GM12892 (cell line): ENCODE measurements around the gene SMIM38.

Experiments
- DNase-seq: peaks from one replicate; pipeline ENCODE4 v3.0.0; 2011; ENCODE audit not compliant: insufficient read length
- FAIRE-seq: peaks from 2 replicates; lab custom pipeline; 2011; peaks lifted over from hg19 to GRCh38; lab: Jason Lieb, UNC
- POLR2A ChIP-seq: IDR thresholded peaks from 2 replicates; pipeline ENCODE4 v1.6.1; 2011; ENCODE audit warnings: low read depth, low read length, control low read depth
- POLR2AphosphoS5 ChIP-seq: IDR thresholded peaks from 2 replicates; pipeline ENCODE4 v1.6.1; 2011; ENCODE audit warnings: low read depth, low read length, control low read depth
- TAF1 ChIP-seq: IDR thresholded peaks from 2 replicates; pipeline ENCODE4 v1.6.1; 2011; ENCODE audit warnings: low read depth, mild to moderate bottlenecking, control low read depth, low read length, borderline replicate concordance

The SMIM38 gene

GRCh38 chr11:69194396-69194795 lies 38.7 kb downstream of the SMIM38 start:
- DNase-seq: no peak
- TF ChIP-seq POLR2AphosphoS5 (no peak), POLR2A (no peak), TAF1 (no peak)
- no peak for FAIRE-seq

DNA sequence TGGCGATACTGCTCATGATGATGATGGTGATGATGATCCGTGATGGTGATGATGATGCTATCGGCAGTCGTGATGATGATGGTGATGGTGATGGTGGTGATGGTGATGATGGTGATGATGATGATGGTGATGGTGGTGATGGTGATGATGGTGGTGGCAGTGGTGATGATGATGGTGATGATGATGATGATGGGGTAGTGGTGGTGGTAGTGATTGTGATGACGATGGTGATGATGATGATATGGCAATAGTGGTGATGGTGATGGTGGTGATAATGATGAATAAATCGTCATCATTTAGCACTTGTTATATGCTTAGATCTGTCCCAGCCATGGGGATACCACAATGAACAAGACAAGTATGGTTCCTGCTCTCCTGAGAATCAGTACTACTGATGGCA lies 39.2 kb downstream of the SMIM38 start:
- no peak for FAIRE-seq
- TF ChIP-seq POLR2A (no peak), POLR2AphosphoS5 (no peak), TAF1 (no peak)
- no peak for DNase-seq

DNA sequence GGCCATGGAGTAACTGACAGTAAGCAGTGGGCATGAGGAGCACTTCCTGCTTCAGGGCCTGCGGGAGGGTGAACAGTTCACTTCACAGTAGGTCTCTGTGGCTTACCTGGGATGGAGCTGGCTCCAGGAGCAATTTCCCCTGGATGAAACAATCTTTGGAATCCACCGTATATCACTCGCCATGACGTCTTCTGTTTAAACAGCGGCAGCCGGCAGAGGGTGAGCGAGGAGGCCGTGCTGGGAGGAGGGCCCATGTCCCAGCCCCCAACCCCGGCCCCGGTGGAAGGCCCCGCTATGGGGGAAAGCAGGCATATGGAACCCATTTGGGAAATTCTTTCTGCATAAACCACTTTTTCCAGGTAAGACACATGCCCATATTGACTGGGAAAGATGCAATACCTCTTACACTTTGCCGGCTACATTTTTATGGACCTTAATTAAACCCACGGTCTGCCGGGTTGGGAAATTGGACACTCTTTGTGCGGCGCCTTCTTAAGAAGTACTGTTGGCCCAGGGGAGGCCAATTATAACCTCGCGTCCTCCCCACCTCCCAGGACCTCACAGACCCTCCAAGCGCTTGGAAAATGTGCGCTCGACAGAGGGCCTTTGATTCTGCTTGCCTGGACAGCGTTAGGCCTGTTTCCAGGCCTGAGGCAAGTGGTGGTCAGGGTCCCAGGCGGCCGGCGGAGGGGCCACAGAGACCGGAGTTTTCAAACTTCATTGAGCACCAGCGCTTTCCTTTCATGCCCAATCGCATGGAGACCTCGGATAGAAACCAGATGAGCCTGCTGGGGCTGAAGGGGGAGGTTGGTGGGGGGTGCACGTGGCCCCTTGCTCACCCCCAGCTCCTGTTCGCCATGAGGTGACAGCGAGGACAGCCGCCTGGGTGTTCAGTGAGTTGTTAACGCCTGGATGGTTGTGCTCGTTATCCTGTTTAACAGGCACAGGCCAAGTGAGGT lies 40.4 kb downstream of the SMIM38 start:
- DNase-seq (no peak), FAIRE-seq (no peak)
- TF ChIP-seq POLR2AphosphoS5: no peak
- TF ChIP-seq POLR2A: no peak
- no peak for TF ChIP-seq TAF1

GRCh38 chr11:69196783-69197169 lies 41.0 kb downstream of the SMIM38 start:
- FAIRE-seq: no peak

DNA sequence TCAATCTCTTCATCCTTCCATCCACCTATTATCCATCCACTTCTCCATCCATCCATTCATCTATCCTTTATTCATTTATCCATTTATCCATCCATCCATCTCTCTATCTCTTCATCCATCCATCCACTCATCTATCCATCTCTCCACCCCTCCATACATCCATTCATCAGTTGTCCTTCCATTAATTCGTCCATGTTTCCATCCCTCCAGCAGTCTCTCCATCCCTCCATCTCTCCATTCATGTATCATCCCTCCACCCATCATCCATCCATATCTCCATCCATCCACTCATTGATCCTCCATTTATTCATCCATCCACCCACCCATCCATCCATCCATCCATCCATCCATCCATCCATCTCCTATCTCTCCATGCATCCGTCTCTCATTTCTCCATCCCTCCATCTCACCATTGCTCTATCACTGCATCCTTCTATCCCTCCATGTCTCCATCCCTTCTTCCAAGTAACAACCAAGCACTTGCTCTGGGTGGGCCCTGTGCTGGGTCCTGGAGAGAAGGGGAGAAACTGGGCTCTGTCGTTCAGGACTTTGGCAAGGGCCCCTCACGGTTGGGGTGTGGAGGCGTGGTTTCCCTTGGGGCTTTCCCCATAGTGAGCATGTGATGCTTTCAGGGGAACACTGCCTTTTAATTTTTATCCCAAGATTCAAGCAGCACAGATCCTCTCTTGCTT lies 43.3 kb downstream of the SMIM38 start:
- TF ChIP-seq TAF1: no peak
- no peak for TF ChIP-seq POLR2A
- TF ChIP-seq POLR2AphosphoS5: no peak
- peak; percentile 38 for FAIRE-seq
- DNase-seq: no peak

More at GRCh38 chr11:69196783-69197169, 41.0 kb downstream of the SMIM38 start:
- DNase-seq: no peak
- no peak for TF ChIP-seq POLR2AphosphoS5
- no peak for TF ChIP-seq POLR2A
- no peak for TF ChIP-seq TAF1

DNA sequence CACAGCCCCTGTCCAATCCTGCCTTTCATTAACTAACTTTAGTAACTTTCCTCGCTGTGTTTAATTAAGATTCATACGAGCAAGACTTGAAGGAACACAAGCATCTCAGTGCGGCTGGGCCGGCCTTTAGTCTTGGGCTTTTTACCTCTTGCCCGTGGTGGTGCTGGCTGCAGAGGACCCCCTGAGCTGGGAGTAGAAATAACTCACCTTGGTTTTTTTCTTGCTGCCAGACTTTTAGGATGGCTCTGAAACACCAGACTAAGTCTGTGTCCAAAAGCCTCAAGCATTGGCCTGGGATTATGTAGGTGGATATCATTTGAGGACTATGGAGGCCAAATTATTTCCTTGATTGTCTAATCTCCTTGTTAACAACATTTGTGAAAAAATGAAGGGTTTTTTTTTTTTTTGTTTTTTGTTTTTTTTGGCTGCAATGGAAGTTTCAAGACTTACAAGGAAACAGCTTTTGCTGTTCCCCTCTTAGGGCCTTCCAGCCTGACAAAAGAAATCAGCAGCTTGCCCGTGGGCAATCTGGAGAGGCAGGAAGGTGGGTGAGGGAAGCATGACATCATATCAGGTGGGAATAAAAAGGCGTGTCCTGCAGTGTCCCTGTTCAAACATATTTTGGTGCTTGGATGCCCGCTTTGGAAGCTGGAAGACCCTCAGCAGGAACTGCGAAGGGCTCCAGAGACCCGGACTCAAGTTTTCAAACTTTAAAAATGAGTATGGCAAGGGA lies 44.0 kb downstream of the SMIM38 start:
- FAIRE-seq (no peak), DNase-seq (no peak)
- TF ChIP-seq POLR2AphosphoS5 (no peak), POLR2A (no peak), TAF1 (no peak)

DNA sequence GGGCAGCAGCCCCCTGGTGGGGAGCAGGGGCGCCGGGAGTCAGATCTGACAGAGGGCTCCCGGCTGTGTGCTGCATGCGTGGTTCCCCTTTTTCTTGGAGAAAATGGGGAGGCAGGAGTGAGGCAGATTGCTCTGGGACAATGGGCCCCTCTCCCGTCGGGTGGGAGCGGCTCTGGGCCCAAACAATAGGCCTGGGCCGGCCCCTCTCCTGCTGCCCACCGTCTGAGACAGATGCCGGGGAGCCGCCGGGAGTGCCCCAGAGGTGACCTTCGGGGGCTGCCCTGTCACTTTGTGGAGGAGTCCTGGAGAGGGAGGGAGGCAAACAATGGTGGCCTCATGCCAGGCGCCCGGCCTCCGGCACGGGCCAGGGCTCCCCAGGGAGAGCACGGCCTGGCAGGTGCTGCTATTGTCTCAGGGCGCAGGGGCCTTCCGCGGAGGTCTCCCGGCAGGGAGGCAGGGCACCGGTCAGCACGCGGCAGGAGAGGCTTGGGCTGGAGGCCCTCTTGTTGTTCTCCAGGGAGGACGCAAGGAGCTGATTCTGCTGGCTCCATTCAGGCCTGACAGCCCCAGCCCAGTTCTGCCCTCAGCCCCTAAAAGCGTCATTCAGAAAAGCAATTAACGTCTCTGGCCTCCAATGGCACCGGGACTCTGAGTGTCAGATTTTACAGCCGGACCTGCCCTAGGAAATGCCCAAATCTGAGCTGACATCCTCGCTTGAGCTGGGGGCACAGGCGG lies 44.8 kb downstream of the SMIM38 start:
- FAIRE-seq (no peak), DNase-seq (no peak)
- TF ChIP-seq TAF1: no peak
- TF ChIP-seq POLR2AphosphoS5: no peak
- TF ChIP-seq POLR2A: no peak

GRCh38 chr11:69201066-69201365 lies 45.3 kb downstream of the SMIM38 start:
- TF ChIP-seq POLR2AphosphoS5 (no peak), POLR2A (no peak), TAF1 (no peak)
- FAIRE-seq: no peak
- DNase-seq: no peak

GRCh38 chr11:69201764-69202370 lies 46.1 kb downstream of the SMIM38 start:
- DNase-seq (no peak), FAIRE-seq (no peak)
- TF ChIP-seq POLR2AphosphoS5 (no peak), TAF1 (no peak), POLR2A (no peak)

GRCh38 chr11:69202511-69203221 lies 46.9 kb downstream of the SMIM38 start:
- FAIRE-seq (no peak), DNase-seq (no peak)
- no peak for TF ChIP-seq TAF1
- TF ChIP-seq POLR2AphosphoS5: no peak
- no peak for TF ChIP-seq POLR2A

GRCh38 chr11:69203381-69203780 lies 47.6 kb downstream of the SMIM38 start:
- FAIRE-seq: no peak
- DNase-seq: no peak
- no peak for TF ChIP-seq TAF1
